Activated T-cell treated with anti-CD3 and anti-CD28 coated beads for 4 hours (primary cell): ENCODE results near the gene SH3GLB2.
"Not testable (repeated sequence)": the region's sequence is repeated elsewhere in the genome, so short reads cannot be mapped to it uniquely, and the experiment has no call there.

Source experiments
- DNase-seq: peaks from one replicate; pipeline ENCODE4 v3.0.0-alpha.2; 2020

The SH3GLB2 gene

DNA sequence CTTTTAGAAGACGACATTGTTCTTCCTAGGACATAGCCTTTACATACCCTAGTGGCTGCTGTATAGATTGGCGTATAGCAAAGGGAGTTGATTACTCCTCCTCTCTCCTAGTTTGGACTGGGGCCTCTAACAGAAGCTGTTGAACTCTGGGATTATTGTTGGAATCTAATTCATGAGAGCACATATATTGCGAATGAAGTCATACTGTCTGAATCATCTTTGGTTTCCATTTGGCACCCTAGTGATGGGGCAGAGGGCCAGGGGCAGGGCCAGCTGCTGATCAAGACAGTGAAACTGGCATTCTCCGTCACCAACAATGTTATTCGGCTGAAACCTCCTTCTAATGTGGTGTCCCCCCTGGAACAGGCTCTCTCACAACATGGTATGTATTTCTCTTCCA lies 40.3 kb downstream of the SH3GLB2 start:
- DNase-seq: no peak

DNA sequence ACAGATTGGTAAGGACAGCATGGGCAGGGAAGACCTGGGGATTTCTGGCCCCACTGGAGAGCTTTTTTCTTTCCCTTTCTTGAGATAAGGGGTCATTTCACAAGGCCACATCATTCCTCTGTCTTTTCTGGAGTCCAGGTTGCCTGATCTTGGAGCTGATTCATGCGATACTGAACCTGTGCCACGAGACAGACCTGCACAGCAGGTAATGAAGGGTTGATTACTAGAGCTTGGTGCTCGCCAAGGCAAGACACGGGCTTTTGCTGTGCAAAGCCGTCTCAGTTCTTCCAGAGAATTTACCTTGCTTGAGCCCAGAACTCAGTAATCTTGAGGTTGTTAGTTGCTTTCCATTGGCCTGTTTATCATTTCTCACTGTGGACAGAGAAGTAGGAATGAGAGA lies 41.5 kb downstream of the SH3GLB2 start:
- DNase-seq: no peak

DNA sequence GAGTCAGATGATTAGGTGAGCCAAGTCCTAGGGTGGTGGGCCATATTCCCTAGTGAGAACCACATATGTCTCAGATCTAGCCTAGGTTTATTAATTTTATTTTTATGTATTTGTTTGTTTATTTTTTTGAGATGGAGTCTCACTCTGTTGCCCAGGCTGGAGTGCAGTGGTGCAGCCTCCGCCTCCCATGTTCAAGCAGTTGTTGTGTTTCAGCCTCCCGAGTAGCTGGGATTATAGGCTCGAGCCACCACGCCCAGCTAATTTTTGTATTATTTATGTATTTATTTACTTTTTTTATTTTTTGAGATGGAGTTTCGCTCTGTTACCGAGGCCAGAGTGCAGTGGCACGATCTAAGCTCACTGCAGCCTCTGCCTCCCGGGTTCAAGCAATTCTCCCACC lies 44.6 kb downstream of the SH3GLB2 start:
- DNase-seq: no peak

DNA sequence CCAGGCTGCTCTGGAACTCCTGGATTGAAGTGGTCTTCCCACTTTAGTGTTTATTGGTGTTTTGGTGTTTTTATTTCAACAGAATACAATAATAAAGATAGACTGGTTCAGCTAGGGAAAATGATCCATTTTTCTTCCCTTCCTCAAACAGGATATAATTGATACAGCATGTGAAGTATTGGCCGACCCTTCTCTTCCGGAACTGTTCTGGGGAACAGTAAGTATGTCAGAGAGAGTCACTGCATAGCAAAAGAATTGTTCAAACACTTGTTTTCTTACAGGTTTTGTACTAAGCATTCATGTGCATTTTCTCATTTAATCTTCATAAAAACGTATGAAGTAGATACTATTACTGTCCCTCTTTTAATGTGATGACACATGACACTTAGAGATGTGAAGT lies 49.0 kb downstream of the SH3GLB2 start:
- DNase-seq: no peak

DNA sequence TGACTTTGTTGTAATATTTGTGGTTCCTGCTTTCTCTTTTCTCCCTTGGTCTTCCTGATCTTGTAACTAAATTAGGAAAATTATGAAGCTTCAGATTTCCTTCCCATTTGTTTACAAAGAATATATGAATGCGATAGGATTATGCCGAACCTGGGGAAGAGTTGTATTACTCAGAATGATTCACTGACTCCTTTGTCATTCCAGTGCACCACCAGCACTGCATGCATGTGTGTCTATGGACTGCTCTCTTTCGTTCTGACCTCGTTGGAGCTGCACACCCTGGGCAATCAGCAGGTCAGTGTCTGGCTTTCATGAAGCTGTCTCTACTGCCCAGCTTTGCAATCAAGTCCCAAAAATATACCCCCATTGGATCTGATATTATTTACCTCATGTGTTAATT lies 55.2 kb downstream of the SH3GLB2 start:
- DNase-seq: no peak

DNA sequence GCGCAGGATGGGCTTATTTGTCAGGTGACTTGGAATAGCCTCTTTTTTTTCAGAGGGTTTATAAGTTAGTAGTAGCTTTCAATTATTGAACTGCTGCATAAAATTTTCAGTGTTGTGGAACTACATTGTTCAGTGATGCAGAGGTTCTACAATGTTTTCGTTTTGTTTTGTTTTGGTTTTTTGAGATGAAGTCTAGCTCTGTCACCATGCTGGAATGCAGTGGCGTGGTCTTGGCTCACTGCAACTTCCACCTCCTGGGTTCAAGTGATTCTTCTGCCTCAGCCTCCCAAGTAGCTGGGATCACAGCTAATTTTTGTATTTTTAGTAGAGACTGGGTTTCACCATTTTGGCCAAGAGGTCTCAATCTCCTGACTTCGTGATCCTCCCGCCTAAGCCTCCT lies 58.6 kb downstream of the SH3GLB2 start:
- no peak for DNase-seq

DNA sequence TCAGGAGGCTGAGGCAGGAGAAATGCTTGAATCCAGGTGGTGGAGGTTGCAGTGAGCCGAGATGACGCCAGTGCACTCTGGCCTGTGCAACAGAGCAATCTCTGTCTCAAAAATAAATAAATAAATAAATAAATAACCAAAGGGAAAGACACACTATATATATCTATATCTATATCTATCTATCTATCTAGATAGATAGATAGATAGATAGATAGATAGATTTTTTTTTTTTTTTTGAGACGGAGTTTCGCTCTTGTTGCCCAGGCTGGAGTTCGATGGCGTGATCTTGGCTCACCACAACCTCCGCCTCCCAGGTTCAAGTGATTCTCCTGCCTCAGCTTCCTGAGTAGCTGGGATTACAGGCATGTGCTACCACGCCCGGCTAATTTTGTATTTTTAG lies 66.7 kb downstream of the SH3GLB2 start:
- not testable (repeated sequence) for DNase-seq
